ENCODE measurements around the gene MFAP3L.

MFAP3L gene

DNA sequence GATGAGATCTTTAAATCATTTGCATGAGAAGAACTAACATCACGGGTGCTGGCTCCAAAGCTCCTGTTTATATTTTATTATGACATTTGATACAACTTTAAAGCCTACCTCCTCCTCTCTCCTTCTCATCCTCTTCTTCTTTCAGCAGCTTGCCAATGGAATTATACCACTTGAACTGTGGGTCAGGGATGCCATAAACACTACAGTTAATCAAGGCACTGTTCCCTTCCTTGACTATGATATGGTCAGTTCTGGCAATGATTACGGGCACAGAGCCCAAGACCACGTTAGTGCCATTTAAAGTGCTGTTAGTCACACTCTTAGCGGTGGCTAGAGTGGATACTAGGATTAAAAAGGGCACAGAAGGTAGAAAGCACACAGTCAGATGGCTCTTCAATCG, 20.7 kb downstream of the MFAP3L start:
- CTCF ChIA-PET = no interaction called here
- TF ChIP-seq, protein P1, sequence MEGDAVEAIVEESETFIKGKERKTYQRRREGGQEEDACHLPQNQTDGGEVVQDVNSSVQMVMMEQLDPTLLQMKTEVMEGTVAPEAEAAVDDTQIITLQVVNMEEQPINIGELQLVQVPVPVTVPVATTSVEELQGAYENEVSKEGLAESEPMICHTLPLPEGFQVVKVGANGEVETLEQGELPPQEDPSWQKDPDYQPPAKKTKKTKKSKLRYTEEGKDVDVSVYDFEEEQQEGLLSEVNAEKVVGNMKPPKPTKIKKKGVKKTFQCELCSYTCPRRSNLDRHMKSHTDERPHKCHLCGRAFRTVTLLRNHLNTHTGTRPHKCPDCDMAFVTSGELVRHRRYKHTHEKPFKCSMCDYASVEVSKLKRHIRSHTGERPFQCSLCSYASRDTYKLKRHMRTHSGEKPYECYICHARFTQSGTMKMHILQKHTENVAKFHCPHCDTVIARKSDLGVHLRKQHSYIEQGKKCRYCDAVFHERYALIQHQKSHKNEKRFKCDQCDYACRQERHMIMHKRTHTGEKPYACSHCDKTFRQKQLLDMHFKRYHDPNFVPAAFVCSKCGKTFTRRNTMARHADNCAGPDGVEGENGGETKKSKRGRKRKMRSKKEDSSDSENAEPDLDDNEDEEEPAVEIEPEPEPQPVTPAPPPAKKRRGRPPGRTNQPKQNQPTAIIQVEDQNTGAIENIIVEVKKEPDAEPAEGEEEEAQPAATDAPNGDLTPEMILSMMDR (IDR thresholded peaks at IDR 0.05; ENCODE audit: control extremely low read depth, extremely low read depth, low read depth, missing control alignments) = no peak
- POLR2A ChIA-PET = no interaction called here
- DNase-seq (ENCODE audit: extremely low spot score) = no peak

- POLR2A ChIA-PET = no interaction called here
- TF ChIP-seq, protein P1 (IDR thresholded peaks at IDR 0.05; ENCODE audit: control extremely low read depth, extremely low read depth, low read depth, missing control alignments) = no peak
- no peak for DNase-seq (ENCODE audit: extremely low spot score)
- CTCF ChIA-PET = interaction anchor here (1.3 kb wide), 1 partner anchor 19 kb away, joined by 4 read pairs; no protein-coding TSS in a partner anchor
Observed at GRCh38 chr4:170004651-170005295, 21.4 kb downstream of the MFAP3L start.

DNA sequence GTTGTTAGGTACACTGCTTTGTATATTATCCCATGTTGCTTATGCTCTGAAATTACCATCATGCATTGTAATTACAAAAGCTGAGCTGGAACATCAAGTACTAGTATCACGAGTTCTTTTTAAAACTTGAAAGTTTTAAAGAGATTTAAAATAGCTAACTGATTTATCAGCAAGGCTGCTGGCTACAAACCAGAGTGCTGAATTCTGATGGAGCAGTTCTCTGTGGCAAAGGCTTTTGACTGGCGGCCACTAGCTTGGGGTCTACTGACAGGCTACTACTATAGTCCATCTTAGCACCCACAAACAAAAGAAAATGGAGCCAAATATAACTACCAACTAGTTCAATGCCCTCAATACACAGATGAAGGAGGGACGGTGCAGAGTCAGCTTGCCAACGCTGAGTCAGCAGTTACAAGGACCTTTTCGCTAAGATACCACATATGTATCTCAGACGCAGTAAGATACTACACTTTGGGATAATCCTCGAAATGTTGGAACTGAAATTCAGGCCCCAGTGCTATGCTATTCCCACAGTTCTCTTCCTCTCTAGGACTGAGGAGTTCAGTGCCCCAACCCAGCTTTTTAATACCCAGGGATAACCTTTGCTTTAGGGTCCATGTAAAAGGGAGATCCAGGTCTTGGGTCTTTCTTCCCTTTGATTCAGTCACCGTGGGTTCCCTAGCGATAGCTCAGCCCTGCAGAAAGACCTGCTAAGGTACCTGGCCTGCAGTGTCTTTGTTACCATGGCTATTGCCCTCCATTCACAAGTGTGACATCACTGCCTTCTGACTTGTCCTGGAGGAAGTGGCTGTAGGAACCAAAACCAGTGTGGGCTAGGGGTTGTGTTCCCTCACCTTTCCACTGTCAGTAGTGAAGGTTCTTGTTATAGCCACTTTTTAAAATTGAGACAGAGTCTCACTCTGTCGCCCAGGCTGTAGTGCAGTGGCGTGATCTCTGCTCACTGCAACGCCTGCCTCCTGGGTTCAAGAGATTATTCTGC, 22.8 kb downstream of the MFAP3L start:
- ChIA-PET CTCF (interaction anchor here (1.3 kb wide), 2 partner anchors 11 to 18 kb away, joined by 3 to 4 read pairs; no protein-coding TSS in a partner anchor), POLR2A (no interaction called here)
- peak; percentile 17 for DNase-seq (ENCODE audit: extremely low spot score)
- TF ChIP-seq, protein P1 (IDR thresholded peaks at IDR 0.05; ENCODE audit: control extremely low read depth, extremely low read depth, low read depth, missing control alignments) = no peak

- TF ChIP-seq, protein P1 (IDR thresholded peaks at IDR 0.05; ENCODE audit: control extremely low read depth, extremely low read depth, low read depth, missing control alignments) = no peak
- ChIA-PET POLR2A (no interaction called here), CTCF (no interaction called here)
- no peak for DNase-seq (ENCODE audit: extremely low spot score)
Observed at GRCh38 chr4:170001745-170002267, 24.4 kb downstream of the MFAP3L start.

DNA sequence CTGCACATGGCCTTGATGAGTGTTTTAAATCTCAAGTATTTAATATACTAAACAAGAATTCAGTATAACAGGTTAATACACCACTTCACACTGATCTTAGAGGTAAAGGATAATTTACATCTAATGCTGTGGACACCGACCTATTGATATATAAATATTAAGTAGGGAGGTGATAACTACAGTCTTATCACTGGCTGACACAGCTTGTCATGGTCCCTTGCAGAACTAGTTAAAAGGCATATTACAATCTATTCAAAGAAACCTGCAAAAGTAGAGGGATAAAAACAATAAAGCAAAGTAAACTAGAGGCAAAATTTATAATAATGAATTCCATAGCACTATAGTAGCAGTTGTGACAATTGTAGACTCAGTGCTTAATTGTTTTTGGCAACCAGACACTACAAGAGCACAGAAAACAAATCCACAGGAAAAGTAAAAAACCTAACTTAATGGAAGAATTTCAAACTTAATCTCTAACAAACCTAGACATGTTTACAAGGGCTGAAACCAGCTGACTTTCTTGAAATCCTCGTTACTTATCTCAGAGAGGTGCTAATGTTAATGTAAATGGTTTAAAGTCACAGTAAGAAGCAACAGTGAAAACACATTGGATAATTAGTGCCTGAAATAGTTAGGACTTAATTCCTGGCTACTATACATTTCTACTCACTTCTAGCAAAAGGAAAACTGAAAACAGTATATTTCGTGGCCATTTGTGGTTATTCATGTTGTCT, 25.0 kb downstream of the MFAP3L start:
- POLR2A ChIA-PET = no interaction called here
- TF ChIP-seq, protein P1 (IDR thresholded peaks at IDR 0.05; ENCODE audit: control extremely low read depth, extremely low read depth, low read depth, missing control alignments) = no peak
- CTCF ChIA-PET = no interaction called here
- no peak for DNase-seq (ENCODE audit: extremely low spot score)

- ChIA-PET POLR2A (no interaction called here), CTCF (interaction anchor here (0.9 kb wide), 2 partner anchors 15 to 22 kb away, joined by 3 read pairs; no protein-coding TSS in a partner anchor)
- TF ChIP-seq, protein P1 (IDR thresholded peaks at IDR 0.05; ENCODE audit: control extremely low read depth, extremely low read depth, low read depth, missing control alignments) = no peak
- no peak for DNase-seq (ENCODE audit: extremely low spot score)
Observed at GRCh38 chr4:169999923-170000322, 26.3 kb downstream of the MFAP3L start.
